Panc1 (cell line): Measurements from ENCODE around the gene DLG2. TPM values are rescaled to one million over a fixed set of nuclear protein-coding genes. Genes with fewer than 3 reads are reported as not detected.

Source experiments
- ATAC-seq: fragments of 200-7000 bp; cut with Tn5 transposase; 2 replicates; pipeline ENCODE4 v1.9.1; 2020; ENCODE audit warnings: mild to moderate bottlenecking, moderate library complexity
- BruUV-seq: library from RNA; stranded (reverse); fragments of 400-500 nt; replicated peaks from 2 replicates; lab custom pipeline; 2021; lab: Mats Ljungman, UMichigan
- CTCF ChIA-PET: fragments of 300-600 bp; sonication (Branson Sonifier 250); formaldehyde crosslinking; loops from one replicate; lab custom pipeline; 2022; ENCODE audit warnings: antibody characterized with exemption; lab: Charles Lee
- POLR2A ChIA-PET: fragments of 300-600 bp; sonication (Branson Sonifier 250); formaldehyde crosslinking; loops from one replicate; lab custom pipeline; 2022; ENCODE audit warnings: antibody characterized with exemption; lab: Charles Lee
- DNase-seq: peaks from one replicate; pipeline ENCODE4 v3.0.0-alpha.2; 2010; ENCODE audit warnings: low read depth, low spot score
- H3K27ac ChIP-seq: 2 replicates; pipeline ENCODE4 v1.5.1; 2011; ENCODE audit warnings: mild to moderate bottlenecking, low read length, inconsistent platforms
- H3K27me3 ChIP-seq: fragments of 200-500 bp; sonication (Bioruptor generic); 2 replicates; pipeline ENCODE4 v1.6.0; 2014; ENCODE audit warnings: low read length, inconsistent platforms; ENCODE audit not compliant: control insufficient read depth, insufficient read depth
- H3K36me3 ChIP-seq: fragments of 200-500 bp; sonication (Bioruptor generic); 2 replicates; pipeline ENCODE4 v1.5.1; 2014; ENCODE audit warnings: inconsistent platforms, mild to moderate bottlenecking, low read length, moderate library complexity; ENCODE audit not compliant: control insufficient read depth, insufficient read depth
- H3K4me1 ChIP-seq: 2 replicates; pipeline ENCODE4 v1.5.1; 2011; ENCODE audit warnings: inconsistent platforms, mild to moderate bottlenecking, low read length, moderate library complexity; ENCODE audit not compliant: control insufficient read depth, insufficient read depth
- H3K4me3 ChIP-seq, 2 experiments: 2 replicates each; pipeline ENCODE4 v1.5.1; 2011 to 2012; ENCODE audit warnings: low read depth in 2 of 2, low read length in 2 of 2, mild to moderate bottlenecking in 2 of 2, inconsistent platforms in 1 of 2, moderate library complexity in 1 of 2
- H3K9me3 ChIP-seq: fragments of 200-500 bp; sonication (Bioruptor generic); 2 replicates; pipeline ENCODE4 v1.5.1; 2014; ENCODE audit warnings: low read depth, mild to moderate bottlenecking, inconsistent platforms, low read length, moderate library complexity; ENCODE audit not compliant: control insufficient read depth, insufficient read depth
- CTCF ChIP-seq: fragments of 450-650 bp; IDR thresholded peaks from 2 replicates; pipeline ENCODE4 v1.5.1; 2017; ENCODE audit warnings: mild to moderate bottlenecking
- POLR2AphosphoS5 ChIP-seq: IDR thresholded peaks from 2 replicates; pipeline ENCODE4 v1.6.1; 2012; ENCODE audit warnings: mild to moderate bottlenecking, low read depth, low read length, moderate library complexity
- SIN3A ChIP-seq: IDR thresholded peaks from 2 replicates; pipeline ENCODE4 v1.6.1; 2012; ENCODE audit warnings: low read depth, mild to moderate bottlenecking, low read length, moderate library complexity, borderline replicate concordance; ENCODE audit not compliant: insufficient read depth
- in situ Hi-C: cut with HindIII; loops from 2 replicates; pipeline ENCODE4 v1.10.0; 2016; ENCODE audit warnings: low sequenced_read_pairs, low pct_unique_long_range_greater_than_20kb
- intact Hi-C: fragments of 100-400 bp; cut with micrococcal nuclease; formaldehyde crosslinking; loops from one replicate; pipeline ENCODE4 v1.10.0; 2022; ENCODE audit not compliant: unreplicated experiment
- total RNA-seq: library from RNA; stranded (reverse); gene quantifications from one replicate; pipeline ENCODE4 v1.2.1, GENCODE V29; 2021; ENCODE audit not compliant: unreplicated experiment
- TF ChIP-seq, protein P1 (sequence below), 2 experiments: IDR thresholded peaks; 2 replicates each; pipeline ENCODE4 v1.6.1; 2011 to 2012; ENCODE audit warnings: low read depth in 2 of 2, control low read depth in 1 of 2, low read length in 1 of 2, mild to moderate bottlenecking in 1 of 2, moderate library complexity in 1 of 2; ENCODE audit not compliant: insufficient read depth in 1 of 2

The DLG2 gene
- total RNA-seq, 1 experiment from 2014 or later: 4.2 TPM

- H3K27ac ChIP-seq: no peak overlapping the region
- no peaks in the 10 kb centered on the region for H3K4me1 ChIP-seq
- H3K4me3 ChIP-seq: no peak overlapping the region
- no TSS peak for BruUV-seq
- no peak for ATAC-seq
- intact Hi-C loops: no loop called here
- in situ Hi-C loops: no loop called here
- no peaks in the 10 kb centered on the region for H3K36me3 ChIP-seq
- no peak for DNase-seq
- H3K9me3 ChIP-seq: no peaks in the 10 kb centered on the region
- ChIA-PET POLR2A (no interaction called here), CTCF (no interaction called here)
- no peaks in the 10 kb centered on the region for H3K27me3 ChIP-seq
- TF ChIP-seq CTCF: no peak
- no peak for TF ChIP-seq POLR2AphosphoS5
Observed at GRCh38 chr11:85313741-85314140, 313.4 kb downstream of the DLG2 start.

DNA sequence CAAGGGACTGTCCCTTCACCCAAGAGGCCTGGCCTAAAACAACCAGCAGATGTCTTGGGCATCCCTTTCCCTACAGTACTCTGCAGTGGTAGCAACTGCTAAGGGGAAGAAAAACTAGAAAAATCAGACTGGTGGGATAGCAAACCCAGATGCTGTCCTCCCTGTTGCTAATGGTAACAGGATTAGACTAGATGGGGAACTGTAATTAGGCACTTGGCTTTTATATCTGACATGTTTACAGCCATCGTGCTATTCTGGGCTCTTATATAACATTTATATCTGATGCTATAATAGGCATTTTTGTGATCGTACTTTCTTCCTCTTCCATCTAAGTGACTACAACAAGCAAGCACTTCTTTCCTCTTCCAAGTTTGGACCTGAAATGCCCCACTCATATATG, 316.7 kb downstream of the DLG2 start:
- no peak overlapping the region for H3K27ac ChIP-seq
- ATAC-seq: no peak
- CTCF ChIA-PET: no interaction called here

More for the DNA sequence above, 316.7 kb downstream of the DLG2 start:
- Histone ChIP-seq H3K9me3 (no peaks in the 10 kb centered on the region), H3K27me3 (no peaks in the 10 kb centered on the region), H3K36me3 (no peaks in the 10 kb centered on the region), H3K4me1 (no peaks in the 10 kb centered on the region), H3K4me3 (no peak overlapping the region)
- POLR2A ChIA-PET: no interaction called here
- intact Hi-C loops (no loop called here), in situ Hi-C loops (no loop called here)
- no peak for TF ChIP-seq POLR2AphosphoS5
- no peak for TF ChIP-seq SIN3A
- no peak for TF ChIP-seq CTCF
- TF ChIP-seq, protein P1, sequence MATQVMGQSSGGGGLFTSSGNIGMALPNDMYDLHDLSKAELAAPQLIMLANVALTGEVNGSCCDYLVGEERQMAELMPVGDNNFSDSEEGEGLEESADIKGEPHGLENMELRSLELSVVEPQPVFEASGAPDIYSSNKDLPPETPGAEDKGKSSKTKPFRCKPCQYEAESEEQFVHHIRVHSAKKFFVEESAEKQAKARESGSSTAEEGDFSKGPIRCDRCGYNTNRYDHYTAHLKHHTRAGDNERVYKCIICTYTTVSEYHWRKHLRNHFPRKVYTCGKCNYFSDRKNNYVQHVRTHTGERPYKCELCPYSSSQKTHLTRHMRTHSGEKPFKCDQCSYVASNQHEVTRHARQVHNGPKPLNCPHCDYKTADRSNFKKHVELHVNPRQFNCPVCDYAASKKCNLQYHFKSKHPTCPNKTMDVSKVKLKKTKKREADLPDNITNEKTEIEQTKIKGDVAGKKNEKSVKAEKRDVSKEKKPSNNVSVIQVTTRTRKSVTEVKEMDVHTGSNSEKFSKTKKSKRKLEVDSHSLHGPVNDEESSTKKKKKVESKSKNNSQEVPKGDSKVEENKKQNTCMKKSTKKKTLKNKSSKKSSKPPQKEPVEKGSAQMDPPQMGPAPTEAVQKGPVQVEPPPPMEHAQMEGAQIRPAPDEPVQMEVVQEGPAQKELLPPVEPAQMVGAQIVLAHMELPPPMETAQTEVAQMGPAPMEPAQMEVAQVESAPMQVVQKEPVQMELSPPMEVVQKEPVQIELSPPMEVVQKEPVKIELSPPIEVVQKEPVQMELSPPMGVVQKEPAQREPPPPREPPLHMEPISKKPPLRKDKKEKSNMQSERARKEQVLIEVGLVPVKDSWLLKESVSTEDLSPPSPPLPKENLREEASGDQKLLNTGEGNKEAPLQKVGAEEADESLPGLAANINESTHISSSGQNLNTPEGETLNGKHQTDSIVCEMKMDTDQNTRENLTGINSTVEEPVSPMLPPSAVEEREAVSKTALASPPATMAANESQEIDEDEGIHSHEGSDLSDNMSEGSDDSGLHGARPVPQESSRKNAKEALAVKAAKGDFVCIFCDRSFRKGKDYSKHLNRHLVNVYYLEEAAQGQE (IDR thresholded peaks at IDR 0.05; ENCODE audit: insufficient read depth in 1 of 2, low read depth in 2 of 2, low read length in 1 of 2): no peak
- no TSS peak for BruUV-seq
- no peak for DNase-seq
